ENCODE results near the gene PLXDC1.

- TF ChIP-seq CTCF (IDR thresholded peaks at IDR 0.05) (no peak), POLR2A (IDR thresholded peaks at IDR 0.05) (no peak), EP300 (IDR thresholded peaks at IDR 0.05) (no peak)
Measured at GRCh38 chr17:39077252-39077651, 74.2 kb downstream of the PLXDC1 start.
